AG09319 (cell line): ENCODE results near the gene GLRX2.
"Not testable (repeated sequence)": the region's sequence is repeated elsewhere in the genome, so short reads cannot be mapped to it uniquely, and the experiment has no call there.

Source experiments
- DNase-seq: peaks from one replicate; pipeline ENCODE4 v3.0.0-alpha.2; 2010; ENCODE audit warnings: low read depth; ENCODE audit errors: extremely low read depth
- CTCF ChIP-seq: IDR thresholded peaks from 2 replicates; pipeline ENCODE4 v1.5.1; 2011; ENCODE audit warnings: low read depth, mild to moderate bottlenecking, inconsistent platforms, low read length, moderate library complexity

The GLRX2 gene

DNA sequence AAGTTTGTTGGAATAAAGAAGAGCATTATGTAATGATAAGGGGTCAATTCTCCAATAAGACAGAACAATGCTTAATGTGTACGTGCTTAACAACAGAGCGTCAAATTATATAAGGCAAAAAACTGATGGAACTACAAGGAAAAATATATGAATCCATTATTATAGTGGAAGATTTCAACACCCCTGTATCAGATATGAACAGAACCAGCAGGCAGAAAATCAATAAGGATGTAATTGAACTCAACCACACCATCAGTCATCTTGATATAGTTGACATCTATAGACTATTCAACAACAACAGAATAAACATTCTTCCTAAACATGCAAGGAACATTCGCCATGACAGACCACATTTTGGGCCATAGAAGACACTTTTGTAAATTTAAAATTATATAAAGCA lies 13.0 kb upstream of the GLRX2 start:
- no peak for DNase-seq
- no peak for TF ChIP-seq CTCF

DNA sequence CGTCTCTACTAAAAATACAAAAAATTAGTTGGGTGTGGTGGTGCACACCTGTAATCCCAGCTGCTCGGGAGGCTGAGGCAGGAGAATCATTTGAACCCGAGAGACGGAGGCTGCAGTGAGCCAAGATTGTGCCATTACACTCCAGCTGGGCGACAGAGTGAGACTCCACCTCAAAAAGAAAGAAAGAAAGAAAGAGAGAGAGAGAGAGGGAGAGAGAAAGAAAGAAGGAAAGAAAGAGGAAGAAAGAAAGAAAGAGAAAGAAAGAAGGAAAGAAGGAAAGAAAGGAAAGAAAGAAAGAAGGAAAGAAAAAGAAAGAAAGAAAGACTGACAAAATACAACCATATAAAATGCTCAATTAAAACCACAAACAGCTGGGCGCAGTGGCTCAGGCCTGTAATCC lies 12.0 kb upstream of the GLRX2 start:
- DNase-seq: not testable (repeated sequence)

DNA sequence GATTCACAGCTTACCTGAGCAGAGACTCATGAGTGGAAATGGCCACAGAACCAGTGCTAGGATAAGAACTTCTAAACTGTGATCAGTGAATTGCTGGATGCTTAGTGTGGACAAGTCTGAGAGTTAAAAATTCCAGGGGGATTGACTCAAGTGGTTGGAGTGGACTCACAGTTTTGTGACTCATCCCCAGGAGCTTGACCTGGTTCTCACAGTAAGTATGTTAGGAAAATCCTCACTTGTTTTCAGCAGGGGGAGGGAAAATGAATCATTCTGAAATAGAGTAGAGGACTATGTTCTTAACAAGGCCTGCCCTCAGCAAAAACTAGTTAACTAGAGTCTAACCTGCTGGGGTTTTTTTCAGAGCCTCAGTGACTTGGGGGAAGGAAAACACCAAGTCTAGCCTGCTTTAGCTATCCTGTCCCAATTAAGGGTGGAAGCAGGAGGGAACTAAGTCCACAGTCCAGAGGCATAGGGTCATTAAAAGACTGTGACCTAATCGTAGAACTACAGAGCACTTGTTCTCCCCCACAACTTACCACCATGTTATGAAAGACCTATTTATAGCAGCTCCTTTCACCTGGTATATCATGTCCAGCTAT lies 10.5 kb upstream of the GLRX2 start:
- DNase-seq: peak; percentile 85
- no peak for TF ChIP-seq CTCF

GRCh38 chr1:193114485-193115095 lies 9.4 kb upstream of the GLRX2 start:
- no peak for DNase-seq
- TF ChIP-seq CTCF: no peak

DNA sequence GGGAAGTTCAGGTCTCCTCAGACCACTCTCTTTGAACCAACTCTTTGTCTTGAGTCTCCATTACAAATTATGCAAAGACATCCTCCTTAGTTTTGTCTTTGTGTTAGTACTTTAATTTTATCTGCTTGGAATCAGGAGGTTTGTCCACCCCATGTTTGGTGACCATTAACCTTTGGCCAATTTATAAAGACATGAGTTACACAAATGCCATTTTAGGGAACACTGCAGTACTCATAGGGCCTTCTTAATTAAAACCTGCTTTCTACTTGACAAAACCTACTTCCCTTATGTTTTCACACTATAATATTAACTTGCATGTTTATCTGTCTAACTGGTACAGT lies 8.7 kb upstream of the GLRX2 start:
- DNase-seq: no peak
- no peak for TF ChIP-seq CTCF

GRCh38 chr1:193113258-193113991 lies 8.2 kb upstream of the GLRX2 start:
- DNase-seq: no peak
- TF ChIP-seq CTCF: no peak

DNA sequence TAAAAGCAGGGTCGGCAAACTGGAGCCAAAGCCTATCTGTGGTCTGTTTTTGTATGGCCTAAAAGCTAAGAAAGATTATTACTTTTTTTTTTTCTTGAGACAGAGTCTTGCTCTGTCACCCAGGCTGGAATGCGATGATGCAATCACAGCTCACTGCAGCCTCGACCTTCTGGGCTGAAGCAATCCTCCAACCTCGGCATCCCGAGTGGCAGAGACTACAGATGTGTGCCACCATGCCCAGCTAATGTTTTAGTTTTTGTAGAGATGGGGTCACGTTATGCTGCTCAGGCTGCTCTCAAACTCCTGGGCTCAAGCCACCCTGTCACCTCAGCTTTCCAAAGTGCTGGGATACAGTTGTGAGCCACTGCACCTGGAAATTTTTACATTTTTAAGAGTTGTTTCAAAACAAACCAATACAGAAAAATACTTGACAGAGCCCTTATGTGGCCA lies 6.5 kb upstream of the GLRX2 start:
- peak; percentile 53 for DNase-seq
- TF ChIP-seq CTCF: no peak

DNA sequence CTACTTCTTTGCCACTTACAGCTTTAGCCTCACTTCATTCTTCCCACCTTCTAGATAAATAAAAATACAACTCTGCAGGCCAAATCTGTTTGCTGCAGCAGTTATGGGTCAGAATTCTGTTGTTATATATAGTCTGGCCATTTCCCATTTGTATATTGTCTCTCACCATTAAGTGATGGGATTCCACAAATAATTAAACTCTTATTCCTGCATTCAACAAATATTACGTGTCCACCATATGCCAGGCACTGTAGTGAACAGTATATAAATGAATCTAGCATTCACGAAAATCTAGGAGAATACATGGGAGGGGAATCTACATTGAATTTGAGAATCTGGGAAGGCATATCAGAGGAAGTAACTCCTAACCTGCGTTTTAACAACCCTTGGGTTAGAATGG lies 5.7 kb upstream of the GLRX2 start:
- no peak for TF ChIP-seq CTCF

More for the DNA sequence above, 5.7 kb upstream of the GLRX2 start:
- DNase-seq: no peak
